CD4-positive, alpha-beta T cell treated with Interferon gamma for 1 hour (primary cell): ENCODE results near the gene PCDHB7.
"Not testable (repeated sequence)": the region's sequence is repeated elsewhere in the genome, so short reads cannot be mapped to it uniquely, and the experiment has no call there.

Experiments used
- DNase-seq: peaks from one replicate; pipeline ENCODE4 v3.0.0-alpha.2; 2020

Gene PCDHB7

GRCh38 chr5:141182248-141182647, 9.8 kb downstream of the PCDHB7 start, which contains the start of gene PCDHB16:
Gene PCDHB16, plus strand, starts transcription at chr5:141182387. Its CDS starts 173 bp downstream, at chr5:141182560.
- no peak for DNase-seq

- not testable (repeated sequence) for DNase-seq
Measured at GRCh38 chr5:141184117-141184855, 11.8 kb downstream of the PCDHB7 start.

- DNase-seq = no peak
Measured at GRCh38 chr5:141186897-141187512, 14.6 kb downstream of the PCDHB7 start, which contains the start of gene PCDHB9. Gene PCDHB9, plus strand, starts transcription at chr5:141187161. Its CDS starts 158 bp downstream, at chr5:141187319.

GRCh38 chr5:141188682-141189081, 16.2 kb downstream of the PCDHB7 start:
- DNase-seq = not testable (repeated sequence)

- not testable (repeated sequence) for DNase-seq
Measured at GRCh38 chr5:141189131-141189530, 16.7 kb downstream of the PCDHB7 start.

- DNase-seq = no peak
Measured at GRCh38 chr5:141192110-141192725, 19.8 kb downstream of the PCDHB7 start, which contains the start of gene PCDHB10. Gene PCDHB10, plus strand, starts transcription at chr5:141192353. Its CDS starts 200 bp downstream, at chr5:141192553.

GRCh38 chr5:141194332-141194731, 21.9 kb downstream of the PCDHB7 start:
- DNase-seq = not testable (repeated sequence)

- DNase-seq = no peak
Measured at GRCh38 chr5:141196363-141196762, 23.9 kb downstream of the PCDHB7 start.

- no peak for DNase-seq
Measured at GRCh38 chr5:141199359-141200235, 27.2 kb downstream of the PCDHB7 start, which contains the start of gene PCDHB11. Gene PCDHB11, plus strand, starts transcription at chr5:141199627. Its CDS starts 148 bp downstream, at chr5:141199775.

GRCh38 chr5:141201126-141201525, 28.7 kb downstream of the PCDHB7 start:
- not testable (repeated sequence) for DNase-seq

GRCh38 chr5:141201646-141202045, 29.2 kb downstream of the PCDHB7 start:
- not testable (repeated sequence) for DNase-seq

- no peak for DNase-seq
Measured at GRCh38 chr5:141208478-141208877, 36.0 kb downstream of the PCDHB7 start, which contains the start of gene PCDHB12. Gene PCDHB12, plus strand, starts transcription at chr5:141208719. Its CDS starts 189 bp downstream, at chr5:141208908.

GRCh38 chr5:141210281-141210680, 37.8 kb downstream of the PCDHB7 start:
- DNase-seq = not testable (repeated sequence)

GRCh38 chr5:141210849-141211248, 38.4 kb downstream of the PCDHB7 start:
- DNase-seq = not testable (repeated sequence)

GRCh38 chr5:141213656-141214339, 41.4 kb downstream of the PCDHB7 start, which contains the start of gene PCDHB13:
Gene PCDHB13, plus strand, starts transcription at chr5:141213919. Its CDS starts 205 bp downstream, at chr5:141214124.
- DNase-seq = not testable (repeated sequence)

- DNase-seq = not testable (repeated sequence)
Measured at GRCh38 chr5:141214583-141214982, 42.1 kb downstream of the PCDHB7 start.

- not testable (repeated sequence) for DNase-seq
Measured at GRCh38 chr5:141215504-141215903, 43.1 kb downstream of the PCDHB7 start.

- DNase-seq = not testable (repeated sequence)
Measured at GRCh38 chr5:141216035-141216434, 43.6 kb downstream of the PCDHB7 start.

- no peak for DNase-seq
Measured at GRCh38 chr5:141223112-141223783, 50.8 kb downstream of the PCDHB7 start, which contains the start of gene PCDHB14. Gene PCDHB14, plus strand, starts transcription at chr5:141223343. Its CDS starts 163 bp downstream, at chr5:141223506.

- not testable (repeated sequence) for DNase-seq
Measured at GRCh38 chr5:141224844-141225243, 52.4 kb downstream of the PCDHB7 start.

GRCh38 chr5:141225421-141225820, 53.0 kb downstream of the PCDHB7 start:
- DNase-seq = not testable (repeated sequence)
